ENCODE results near the gene FUS.

DNA sequence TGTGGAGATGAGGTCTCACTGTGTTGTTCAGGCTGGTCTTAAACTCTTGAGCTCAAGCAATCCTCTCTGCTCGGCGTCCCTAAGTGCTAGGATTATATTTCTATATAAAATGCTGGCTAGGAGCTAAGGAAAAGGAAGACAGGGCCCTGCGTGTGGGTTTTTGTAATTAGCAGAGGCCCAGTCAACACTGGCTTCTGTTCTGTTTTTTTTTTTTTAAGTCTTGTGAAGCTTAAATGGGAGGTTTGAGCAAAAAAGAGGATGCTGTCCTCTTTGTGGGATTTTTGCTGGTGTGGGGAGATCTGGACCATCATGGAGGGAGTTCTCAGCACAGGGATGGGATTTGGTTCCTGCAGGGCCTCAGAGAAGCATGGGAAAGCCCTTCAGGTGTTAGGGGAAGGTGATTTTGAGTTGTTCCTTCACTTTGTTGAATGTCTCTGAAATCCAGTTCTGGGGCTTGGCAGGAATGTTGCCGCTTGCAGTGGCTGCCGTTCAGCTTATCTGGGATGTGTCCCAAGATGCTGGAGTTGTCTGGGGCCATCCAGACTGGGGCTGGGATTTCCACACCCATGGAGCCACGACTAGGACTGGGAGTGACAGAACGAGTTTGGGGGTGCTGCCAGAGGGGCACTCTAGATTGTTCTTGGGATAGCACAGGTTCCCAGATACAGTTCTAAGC is 18.4 kb downstream of the FUS start:
- no peak for TF ChIP-seq POLR2AphosphoS5 (IDR thresholded peaks at IDR 0.05)
- TF ChIP-seq, protein P1, sequence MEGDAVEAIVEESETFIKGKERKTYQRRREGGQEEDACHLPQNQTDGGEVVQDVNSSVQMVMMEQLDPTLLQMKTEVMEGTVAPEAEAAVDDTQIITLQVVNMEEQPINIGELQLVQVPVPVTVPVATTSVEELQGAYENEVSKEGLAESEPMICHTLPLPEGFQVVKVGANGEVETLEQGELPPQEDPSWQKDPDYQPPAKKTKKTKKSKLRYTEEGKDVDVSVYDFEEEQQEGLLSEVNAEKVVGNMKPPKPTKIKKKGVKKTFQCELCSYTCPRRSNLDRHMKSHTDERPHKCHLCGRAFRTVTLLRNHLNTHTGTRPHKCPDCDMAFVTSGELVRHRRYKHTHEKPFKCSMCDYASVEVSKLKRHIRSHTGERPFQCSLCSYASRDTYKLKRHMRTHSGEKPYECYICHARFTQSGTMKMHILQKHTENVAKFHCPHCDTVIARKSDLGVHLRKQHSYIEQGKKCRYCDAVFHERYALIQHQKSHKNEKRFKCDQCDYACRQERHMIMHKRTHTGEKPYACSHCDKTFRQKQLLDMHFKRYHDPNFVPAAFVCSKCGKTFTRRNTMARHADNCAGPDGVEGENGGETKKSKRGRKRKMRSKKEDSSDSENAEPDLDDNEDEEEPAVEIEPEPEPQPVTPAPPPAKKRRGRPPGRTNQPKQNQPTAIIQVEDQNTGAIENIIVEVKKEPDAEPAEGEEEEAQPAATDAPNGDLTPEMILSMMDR (IDR thresholded peaks at IDR 0.05) = no peak

Measured in gastroesophageal sphincter (tissue), 3 donors.